Glomerular visceral epithelial cell (primary cell): ENCODE results near the gene STRN3.
"Not testable (repeated sequence)": the region's sequence is repeated elsewhere in the genome, so short reads cannot be mapped to it uniquely, and the experiment has no call there.

Experiments used
- DNase-seq: peaks from one replicate; pipeline ENCODE4 v3.0.0-alpha.2; 2016; ENCODE audit errors: extremely low spot score

Gene STRN3

GRCh38 chr14:31000629-31001338 lies 25.4 kb downstream of the STRN3 start:
- DNase-seq = no peak

- no peak for DNase-seq
Observed at GRCh38 chr14:30999038-30999773, 27.0 kb downstream of the STRN3 start.

GRCh38 chr14:30998100-30998706 lies 28.0 kb downstream of the STRN3 start:
- DNase-seq = no peak

GRCh38 chr14:30996892-30997659 lies 29.1 kb downstream of the STRN3 start:
- no peak for DNase-seq

GRCh38 chr14:30995689-30996088 lies 30.5 kb downstream of the STRN3 start:
- no peak for DNase-seq

GRCh38 chr14:30994681-30995620 lies 31.2 kb downstream of the STRN3 start:
- peak; percentile 17 for DNase-seq

GRCh38 chr14:30993071-30993470 lies 33.1 kb downstream of the STRN3 start:
- no peak for DNase-seq

GRCh38 chr14:30991408-30991807 lies 34.8 kb downstream of the STRN3 start:
- no peak for DNase-seq

GRCh38 chr14:30990770-30991169 lies 35.4 kb downstream of the STRN3 start:
- peak; percentile 36 for DNase-seq

- DNase-seq = no peak
Observed at GRCh38 chr14:30988509-30988908, 37.7 kb downstream of the STRN3 start.

GRCh38 chr14:30985796-30986195 lies 40.4 kb downstream of the STRN3 start:
- DNase-seq = peak; percentile 24

GRCh38 chr14:30983858-30984257 lies 42.3 kb downstream of the STRN3 start:
- no peak for DNase-seq

- DNase-seq = no peak
Observed at GRCh38 chr14:30982533-30982932, 43.6 kb downstream of the STRN3 start.

GRCh38 chr14:30980980-30981379 lies 45.2 kb downstream of the STRN3 start:
- DNase-seq = no peak

- peak; percentile 70 for DNase-seq
Observed at GRCh38 chr14:30980106-30980704, 46.0 kb downstream of the STRN3 start.

- DNase-seq = no peak
Observed at GRCh38 chr14:30977752-30978151, 48.4 kb downstream of the STRN3 start.

- no peak for DNase-seq
Observed at GRCh38 chr14:30974628-30975027, 51.6 kb downstream of the STRN3 start.

- DNase-seq = no peak
Observed at GRCh38 chr14:30972882-30973582, 53.1 kb downstream of the STRN3 start.

- DNase-seq = not testable (repeated sequence)
Observed at GRCh38 chr14:30972036-30972732, 54.0 kb downstream of the STRN3 start.
